PFSK-1 (cell line): ENCODE data around the gene PLPPR5.

ENCODE experiments used
- FOXP2 ChIP-seq: optimal IDR thresholded peaks from 2 replicates; pipeline ENCODE3; 2011; ENCODE audit warnings: borderline replicate concordance, control low read depth, inconsistent platforms; ENCODE audit not compliant: insufficient read depth; ENCODE audit errors: extremely low read length, extremely low read depth
- POLR2AphosphoS5 ChIP-seq: IDR thresholded peaks from 2 replicates; pipeline ENCODE4 v1.6.1; 2012; ENCODE audit warnings: low read depth, mild to moderate bottlenecking, control low read depth, low read length, moderate library complexity
- REST ChIP-seq, 2 experiments: IDR thresholded peaks; 2 replicates each; pipeline versions ENCODE4 v1.6.1 to v1.8.0; 2011 to 2012; ENCODE audit warnings: low read depth in 2 of 2, low read length in 2 of 2, control low read depth in 1 of 2, inconsistent platforms in 1 of 2, mild to moderate bottlenecking in 1 of 2, moderate library complexity in 1 of 2; ENCODE audit not compliant: insufficient read depth in 1 of 2
- SIN3A ChIP-seq: IDR thresholded peaks from 2 replicates; pipeline ENCODE4 v1.6.1; 2012; ENCODE audit warnings: mild to moderate bottlenecking, low read length, moderate library complexity, borderline replicate concordance; ENCODE audit not compliant: insufficient read depth
- TAF1 ChIP-seq: IDR thresholded peaks from 2 replicates; pipeline ENCODE4 v1.6.1; 2012; ENCODE audit warnings: low read length, control low read depth, borderline replicate concordance; ENCODE audit not compliant: insufficient read depth

Gene PLPPR5

GRCh38 chr1:98967122-98967521, 37.5 kb downstream of the PLPPR5 start:
- TF ChIP-seq REST (IDR thresholded peaks at IDR 0.05; ENCODE audit: insufficient read depth in 1 of 2, low read depth in 2 of 2, low read length in 2 of 2) (no peak), TAF1 (no peak), SIN3A (no peak), POLR2AphosphoS5 (no peak), FOXP2 (no peak)

- TF ChIP-seq FOXP2, result no peak
Measured at GRCh38 chr1:98965394-98965793, 39.3 kb downstream of the PLPPR5 start.

DNA sequence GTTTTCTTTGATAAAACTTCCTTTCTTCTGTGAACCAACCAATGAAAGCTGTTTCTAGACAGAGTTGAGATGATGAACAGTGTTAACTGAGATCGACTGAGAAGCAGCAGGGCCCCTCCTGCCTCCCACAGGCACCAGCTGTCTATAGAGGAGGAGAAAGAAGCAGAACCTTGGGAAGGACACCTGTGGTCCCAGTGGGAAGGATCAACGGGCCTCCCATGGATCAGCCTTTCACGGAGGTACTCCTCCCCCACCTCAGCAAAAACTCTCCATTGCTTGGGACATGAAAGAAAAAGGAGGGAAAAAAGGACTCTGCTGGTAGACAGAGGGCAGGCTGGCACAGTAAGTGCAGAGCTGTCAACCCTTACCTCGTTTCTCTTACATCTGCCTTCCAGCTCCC, 40.5 kb downstream of the PLPPR5 start:
- TF ChIP-seq FOXP2 (no peak), SIN3A (no peak)

DNA sequence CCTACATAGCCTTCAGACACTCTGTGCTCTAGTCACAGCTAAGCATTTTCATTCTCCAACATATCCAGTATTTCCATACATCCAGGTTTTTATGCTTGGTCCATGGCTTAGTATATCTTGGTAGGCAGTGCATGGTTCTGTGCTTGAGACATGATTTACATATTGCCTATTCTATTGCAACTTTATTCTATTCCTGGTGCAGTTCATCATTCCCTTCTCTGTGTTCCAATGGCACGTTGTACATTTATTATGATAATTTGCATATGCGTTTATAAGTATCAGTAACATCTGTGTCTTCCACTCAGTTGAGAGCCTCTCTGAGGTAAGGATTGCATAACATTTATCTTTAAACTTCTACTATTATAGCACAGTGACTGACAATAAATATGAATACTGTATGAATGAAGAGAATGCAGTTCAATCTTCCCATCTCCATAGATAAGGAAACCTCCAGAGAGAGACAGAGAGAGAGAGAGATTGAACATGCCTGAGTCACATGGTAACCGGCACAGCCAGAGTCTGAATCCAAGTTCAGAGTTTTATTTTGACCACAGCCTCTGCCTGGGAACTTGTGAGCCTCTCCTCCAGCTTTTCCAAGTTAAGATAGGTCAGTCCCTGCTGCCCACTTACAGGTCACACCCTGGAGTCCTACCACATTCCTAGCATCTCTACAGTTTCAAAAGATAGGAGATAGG, 41.5 kb downstream of the PLPPR5 start:
- TF ChIP-seq REST (IDR thresholded peaks at IDR 0.05; ENCODE audit: insufficient read depth in 1 of 2, low read depth in 2 of 2, low read length in 2 of 2), result no peak
- no peak for TF ChIP-seq POLR2AphosphoS5
- TF ChIP-seq SIN3A, result no peak
- TF ChIP-seq FOXP2, result no peak
- no peak for TF ChIP-seq TAF1

DNA sequence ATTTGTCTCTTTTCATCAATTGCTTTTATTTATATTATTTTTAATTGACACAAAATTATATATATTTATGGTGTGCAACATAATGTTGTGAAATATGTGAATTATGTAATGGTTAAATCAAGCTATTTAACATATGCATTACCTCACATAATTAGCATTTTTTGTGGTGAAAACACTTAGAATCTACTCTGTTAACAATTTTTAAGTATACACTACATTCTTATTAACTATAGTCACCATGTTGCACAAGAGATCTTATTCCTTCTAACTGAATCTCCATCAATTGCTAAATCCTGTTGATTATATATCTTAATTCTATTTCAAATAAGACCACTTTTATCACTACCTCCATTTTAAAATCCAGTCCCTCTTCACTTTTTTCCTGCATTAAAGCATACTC, 42.5 kb downstream of the PLPPR5 start:
- TF ChIP-seq SIN3A (no peak), POLR2AphosphoS5 (no peak), FOXP2 (no peak), REST (IDR thresholded peaks at IDR 0.05; ENCODE audit: insufficient read depth in 1 of 2, low read depth in 2 of 2, low read length in 2 of 2) (no peak), TAF1 (no peak)

GRCh38 chr1:98949621-98950020, 55.0 kb downstream of the PLPPR5 start:
- TF ChIP-seq FOXP2 (no peak), POLR2AphosphoS5 (no peak), TAF1 (no peak), REST (IDR thresholded peaks at IDR 0.05; ENCODE audit: insufficient read depth in 1 of 2, low read depth in 2 of 2, low read length in 2 of 2) (no peak), SIN3A (no peak)
